Mesenchymal stem cell (in vitro differentiated cells and primary cell): ENCODE data around the gene MESP2.

ENCODE experiments used
- DNase-seq: peaks from one replicate; pipeline ENCODE4 v3.0.0-alpha.2; 2013
- H2AFZ ChIP-seq: one replicate; pipeline ENCODE4 v1.6.1; 2013; ENCODE audit warnings: low read depth, mild to moderate bottlenecking, control low read depth, inconsistent platforms, low read length, moderate library complexity
- H2AK5ac ChIP-seq: 2 replicates; pipeline ENCODE4 v1.6.1; 2013; ENCODE audit warnings: low read length, moderate library complexity, mild to moderate bottlenecking, inconsistent platforms; ENCODE audit not compliant: severe bottlenecking
- H2BK120ac ChIP-seq: one replicate; pipeline ENCODE4 v1.6.1; 2013; ENCODE audit warnings: low read depth, mild to moderate bottlenecking, inconsistent platforms, low read length, moderate library complexity
- H2BK12ac ChIP-seq, 2 experiments: one replicate each; pipeline ENCODE4 v1.6.1; 2013; ENCODE audit warnings: inconsistent platforms in 2 of 2, low read length in 2 of 2, mild to moderate bottlenecking in 2 of 2, moderate library complexity in 2 of 2, control low read depth in 1 of 2
- H2BK15ac ChIP-seq: one replicate; pipeline ENCODE4 v1.6.1; 2013; ENCODE audit warnings: mild to moderate bottlenecking, low read depth, inconsistent platforms; ENCODE audit not compliant: poor library complexity, severe bottlenecking
- H2BK5ac ChIP-seq: 2 replicates; pipeline ENCODE4 v1.6.1; 2013; ENCODE audit warnings: low read depth, mild to moderate bottlenecking, low read length, control low read depth, inconsistent platforms; ENCODE audit not compliant: poor library complexity, severe bottlenecking
- H3K14ac ChIP-seq, 2 experiments: one replicate each; pipeline ENCODE4 v1.6.1; 2013; ENCODE audit warnings: inconsistent platforms in 2 of 2, low read length in 2 of 2, control low read depth in 1 of 2, mild to moderate bottlenecking in 1 of 2, moderate library complexity in 1 of 2
- H3K18ac ChIP-seq, 2 experiments: one replicate each; pipeline ENCODE4 v1.6.1; 2013; ENCODE audit warnings: inconsistent platforms in 2 of 2, low read length in 2 of 2, control low read depth in 1 of 2, low read depth in 1 of 2, mild to moderate bottlenecking in 1 of 2
- H3K23ac ChIP-seq, 2 experiments: one replicate each; pipeline ENCODE4 v1.6.1; 2013; ENCODE audit warnings: inconsistent platforms in 2 of 2, low read length in 2 of 2, mild to moderate bottlenecking in 2 of 2, moderate library complexity in 2 of 2, control low read depth in 1 of 2
- H3K27ac ChIP-seq: 2 replicates; pipeline ENCODE4 v1.5.1; 2013; ENCODE audit warnings: mild to moderate bottlenecking, moderate library complexity, low read length, control low read depth, inconsistent platforms; ENCODE audit not compliant: poor library complexity, severe bottlenecking
- H3K27me3 ChIP-seq, 2 experiments: 2 replicates each; pipeline versions ENCODE4 v1.6.1 to v1.7.0; 2013; ENCODE audit warnings: low read length in 2 of 2, mild to moderate bottlenecking in 2 of 2, moderate library complexity in 2 of 2, control low read depth in 1 of 2, inconsistent platforms in 1 of 2; ENCODE audit not compliant: control insufficient read depth in 1 of 2, insufficient read depth in 1 of 2
- H3K36me3 ChIP-seq, 2 experiments: 2 replicates each; pipeline versions ENCODE4 v1.6.1 to v1.7.0; 2013; ENCODE audit warnings: low read length in 2 of 2, control low read depth in 1 of 2, inconsistent platforms in 1 of 2, low read depth in 1 of 2, mild to moderate bottlenecking in 1 of 2; ENCODE audit not compliant: insufficient read depth in 2 of 2, control insufficient read depth in 1 of 2
- H3K4ac ChIP-seq, 2 experiments: one replicate each; pipeline ENCODE4 v1.6.1; 2013; ENCODE audit warnings: inconsistent platforms in 2 of 2, low read length in 2 of 2, mild to moderate bottlenecking in 2 of 2, moderate library complexity in 2 of 2, control low read depth in 1 of 2, low read depth in 1 of 2
- H3K4me1 ChIP-seq: 2 replicates; pipeline ENCODE4 v1.6.1; 2013; ENCODE audit warnings: low read depth, low read length, control low read depth; ENCODE audit not compliant: control insufficient read depth, insufficient read depth
- H3K4me2 ChIP-seq: 2 replicates; pipeline ENCODE4 v1.6.1; 2013; ENCODE audit warnings: low read length, mild to moderate bottlenecking, inconsistent platforms; ENCODE audit not compliant: poor library complexity, severe bottlenecking
- H3K4me3 ChIP-seq, 2 experiments: 2 replicates each; pipeline versions ENCODE4 v1.5.1 to v1.7.0; 2013; ENCODE audit warnings: low read length in 2 of 2, mild to moderate bottlenecking in 2 of 2, control low read depth in 1 of 2, low read depth in 1 of 2; ENCODE audit not compliant: insufficient read depth in 1 of 2
- H3K79me1 ChIP-seq: replicated peaks from 2 replicates; pipeline ENCODE4 v1.6.1; 2013; ENCODE audit warnings: mild to moderate bottlenecking, control low read depth, low read length, inconsistent platforms; ENCODE audit not compliant: poor library complexity, severe bottlenecking
- H3K9ac ChIP-seq: 2 replicates; pipeline ENCODE4 v1.7.0; 2013; ENCODE audit warnings: mild to moderate bottlenecking, low read length, moderate library complexity
- H3K9me3 ChIP-seq: 2 replicates; pipeline ENCODE4 v1.7.0; 2013; ENCODE audit warnings: mild to moderate bottlenecking, low read length; ENCODE audit not compliant: control insufficient read depth
- H4K8ac ChIP-seq: one replicate; pipeline ENCODE4 v1.6.1; 2013; ENCODE audit warnings: inconsistent platforms, mild to moderate bottlenecking, low read length, moderate library complexity
- H4K91ac ChIP-seq: one replicate; pipeline ENCODE4 v1.6.1; 2013; ENCODE audit warnings: mild to moderate bottlenecking, low read length, inconsistent platforms
- WGBS: methylation state at CpG from one replicate; pipeline ENCODE4 v1.1.7; 2013; ENCODE audit warnings: mixed read lengths; 5-methylcytosine and 5-hydroxymethylcytosine counted together

The MESP2 gene

GRCh38 chr15:89820666-89821611 is 44.8 kb downstream of the MESP2 start:
- Histone ChIP-seq H3K79me1 (no peaks in the 10 kb centered on the region), H2BK12ac (no peak overlapping the region), H3K36me3 (no peaks in the 10 kb centered on the region), H2BK15ac (peak overlapping the region; percentile 70), H4K8ac (no peak overlapping the region), H3K23ac (no peak overlapping the region), H3K4me3 (peak overlapping the region in 1 of 2 experiments; percentile 52), H3K9me3 (no peaks in the 10 kb centered on the region), H3K14ac (no peak overlapping the region), H3K4me2 (no peak overlapping the region), H3K4me1 (peaks cover 25% of the 10 kb centered on the region), H3K27me3 (no peaks in the 10 kb centered on the region), H2BK120ac (no peak overlapping the region), H3K4ac (no peak overlapping the region), H2BK5ac (no peak overlapping the region), H3K18ac (no peak overlapping the region), H3K27ac (no peak overlapping the region), H2AFZ (no peak overlapping the region), H3K9ac (peak overlapping the region; percentile 75), H4K91ac (no peak overlapping the region), H2AK5ac (no peak overlapping the region)
- 87% methylated on average over 11 of the region's 12 CpGs for WGBS
- no peak for DNase-seq

GRCh38 chr15:89822026-89822425 is 45.9 kb downstream of the MESP2 start:
- no peak overlapping the region for H4K91ac ChIP-seq
- H3K27me3 ChIP-seq: no peaks in the 10 kb centered on the region
- no peak for DNase-seq
- no peak overlapping the region for H2BK120ac ChIP-seq
- peak overlapping the region; percentile 75 for H3K9ac ChIP-seq
- no peak overlapping the region for H2AFZ ChIP-seq
- WGBS: 84% methylated on average over 11 of the region's 11 CpGs
- no peaks in the 10 kb centered on the region for H3K79me1 ChIP-seq
- H3K4me1 ChIP-seq: peaks cover 25% of the 10 kb centered on the region
- no peaks in the 10 kb centered on the region for H3K9me3 ChIP-seq
- H3K14ac ChIP-seq: no peak overlapping the region
- no peak overlapping the region for H3K4me2 ChIP-seq
- no peak overlapping the region for H2BK12ac ChIP-seq
- no peak overlapping the region for H3K4ac ChIP-seq
- H3K23ac ChIP-seq: no peak overlapping the region
- no peak overlapping the region for H4K8ac ChIP-seq
- H2BK5ac ChIP-seq: no peak overlapping the region
- H2BK15ac ChIP-seq: no peak overlapping the region
- H2AK5ac ChIP-seq: no peak overlapping the region
- H3K27ac ChIP-seq: no peak overlapping the region
- H3K18ac ChIP-seq: no peak overlapping the region
- peak overlapping the region in 1 of 2 experiments; percentile 49 for H3K4me3 ChIP-seq
- H3K36me3 ChIP-seq: peaks cover 0 to 3% of the 10 kb centered on the region in 2 experiments

- H3K36me3 ChIP-seq: peaks cover 0 to 6% of the 10 kb centered on the region in 2 experiments
- no peak overlapping the region for H2BK15ac ChIP-seq
- H3K23ac ChIP-seq: no peak overlapping the region
- peaks cover 25% of the 10 kb centered on the region for H3K4me1 ChIP-seq
- H2AK5ac ChIP-seq: no peak overlapping the region
- no peak for DNase-seq
- H4K8ac ChIP-seq: no peak overlapping the region
- H3K14ac ChIP-seq: no peak overlapping the region
- H3K9ac ChIP-seq: peak overlapping the region; percentile 75
- no peak overlapping the region for H3K18ac ChIP-seq
- no peaks in the 10 kb centered on the region for H3K79me1 ChIP-seq
- H2AFZ ChIP-seq: no peak overlapping the region
- H2BK12ac ChIP-seq: no peak overlapping the region
- no peak overlapping the region for H4K91ac ChIP-seq
- no peak overlapping the region for H2BK120ac ChIP-seq
- H2BK5ac ChIP-seq: no peak overlapping the region
- H3K27me3 ChIP-seq: no peaks in the 10 kb centered on the region
- no peak overlapping the region for H3K4me2 ChIP-seq
- peak overlapping the region in 1 of 2 experiments; percentile 49 for H3K4me3 ChIP-seq
- no peaks in the 10 kb centered on the region for H3K9me3 ChIP-seq
- no peak overlapping the region for H3K27ac ChIP-seq
- no peak overlapping the region for H3K4ac ChIP-seq
- WGBS: 91% methylated on average over 5 of the region's 5 CpGs
These were observed 46.4 kb downstream of the MESP2 start for GRCh38 chr15:89822611-89822950.

DNA sequence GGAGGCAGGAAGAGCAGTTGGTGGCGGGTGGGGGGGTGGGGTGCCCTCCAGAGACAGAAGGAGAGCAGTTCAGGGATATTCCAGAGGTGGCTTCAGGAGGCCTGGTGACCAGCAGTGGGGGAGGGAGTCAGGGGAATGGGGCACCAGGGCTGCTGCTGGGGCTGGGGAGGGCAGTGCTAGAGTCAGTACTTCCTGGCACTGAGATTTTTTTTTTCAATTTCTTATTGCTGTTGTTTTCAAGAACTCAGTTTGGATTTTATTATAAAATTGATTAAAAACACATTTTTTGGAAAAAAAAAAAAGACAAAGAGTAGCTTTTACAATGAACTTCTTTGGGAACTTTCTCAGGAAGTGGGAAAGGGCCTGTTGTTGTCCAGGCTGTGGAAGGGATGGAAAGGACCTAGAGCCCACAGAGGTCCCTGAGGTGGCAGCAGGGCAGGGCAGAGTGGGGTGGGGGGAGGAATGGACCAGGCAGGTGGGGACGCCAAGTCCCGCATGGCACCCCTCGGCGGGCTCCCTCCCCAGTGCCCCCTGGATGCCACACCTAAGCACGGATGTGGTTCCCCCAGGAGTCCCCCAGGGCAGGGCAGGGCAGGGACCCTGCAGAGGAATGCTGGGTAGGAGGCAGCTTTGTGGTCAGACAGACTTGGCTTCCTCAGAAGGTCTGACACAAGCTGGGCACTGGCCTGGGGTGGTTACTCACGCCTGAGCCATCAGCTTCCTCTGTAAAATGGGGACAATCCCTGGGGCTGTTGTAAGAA is 47.0 kb downstream of the MESP2 start:
- Histone ChIP-seq H4K8ac (no peak overlapping the region), H3K9me3 (no peaks in the 10 kb centered on the region), H3K27ac (no peak overlapping the region), H3K4me2 (no peak overlapping the region), H2BK12ac (peak overlapping the region in 1 of 2 experiments; percentile 64), H2AK5ac (peak overlapping the region; percentile 27), H2BK15ac (no peak overlapping the region), H4K91ac (no peak overlapping the region), H2BK5ac (peak overlapping the region; percentile 35), H3K36me3 (peaks cover 0 to 6% of the 10 kb centered on the region in 2 experiments), H3K4ac (no peak overlapping the region), H3K14ac (peak overlapping the region in 1 of 2 experiments; percentile 89), H3K4me3 (no peak overlapping the region), H3K9ac (peak overlapping the region; percentile 71), H3K23ac (no peak overlapping the region), H2AFZ (no peak overlapping the region), H3K79me1 (no peaks in the 10 kb centered on the region), H3K4me1 (peaks cover 27% of the 10 kb centered on the region), H3K27me3 (no peaks in the 10 kb centered on the region), H3K18ac (peak overlapping the region in 1 of 2 experiments; percentile 59), H2BK120ac (no peak overlapping the region)
- 83% methylated on average over 7 of the region's 7 CpGs for WGBS
- no peak for DNase-seq
